Liver (tissue), 9 donors: Measurements from ENCODE around the gene DCC. TPM values are rescaled to one million over a fixed set of nuclear protein-coding genes. Genes with fewer than 3 reads are reported as not detected.

Experiments used
- DNase-seq: peaks from one replicate; pipeline ENCODE4 v3.0.0-alpha.2; 2017; ENCODE audit warnings: low spot score
- H3K27ac ChIP-seq, 2 donors: one replicate each; pipeline ENCODE4 v1.7.0; 2013; ENCODE audit warnings: inconsistent platforms in 2 of 2, low read length in 2 of 2, control low read depth in 1 of 2, low read depth in 1 of 2, mild to moderate bottlenecking in 1 of 2
- H3K27me3 ChIP-seq, 4 donors: one replicate each; pipeline versions ENCODE4 v1.6.1 to v1.7.0; 2013; ENCODE audit warnings: low read length in 3 of 4, inconsistent platforms in 1 of 4, mild to moderate bottlenecking in 1 of 4, moderate library complexity in 1 of 4; ENCODE audit not compliant: control insufficient read depth in 4 of 4, insufficient read depth in 4 of 4
- H3K36me3 ChIP-seq, 4 donors: one replicate each; pipeline versions ENCODE4 v1.6.1 to v1.7.0; 2013; ENCODE audit warnings: low read length in 3 of 4, mild to moderate bottlenecking in 3 of 4, low read depth in 1 of 4, moderate library complexity in 1 of 4; ENCODE audit not compliant: control insufficient read depth in 4 of 4, insufficient read depth in 3 of 4
- H3K4me1 ChIP-seq, 4 donors: one replicate each; pipeline versions ENCODE4 v1.6.1 to v1.7.0; 2013; ENCODE audit warnings: low read length in 3 of 4, mild to moderate bottlenecking in 3 of 4, moderate library complexity in 1 of 4; ENCODE audit not compliant: control insufficient read depth in 4 of 4, insufficient read depth in 4 of 4
- H3K4me3 ChIP-seq, 3 donors: one replicate each; pipeline versions ENCODE4 v1.6.1 to v1.7.0; 2013; ENCODE audit warnings: low read length in 3 of 3, control low read depth in 1 of 3, low read depth in 1 of 3, mild to moderate bottlenecking in 1 of 3
- H3K9ac ChIP-seq, 2 donors: one replicate each; pipeline ENCODE4 v1.7.0; 2013; ENCODE audit warnings: low read length in 2 of 2, mild to moderate bottlenecking in 2 of 2, moderate library complexity in 2 of 2, control low read depth in 1 of 2, low read depth in 1 of 2
- H3K9me3 ChIP-seq, 4 donors: one replicate each; pipeline versions ENCODE4 v1.6.1 to v1.7.0; 2013; ENCODE audit warnings: low read length in 3 of 4; ENCODE audit not compliant: control insufficient read depth in 4 of 4
- ATF3 ChIP-seq: IDR thresholded peaks from 2 replicates; pipeline ENCODE4 v1.6.1; 2016; ENCODE audit warnings: antibody characterized with exemption
- CTCF ChIP-seq: fragments of 150-350 bp; IDR thresholded peaks from 2 replicates; pipeline ENCODE4 v1.5.1; 2017; ENCODE audit warnings: improper control_type of control experiment, low read depth, low read length; ENCODE audit not compliant: missing input control
- EGR1 ChIP-seq, 2 donors: IDR thresholded peaks; 2 replicates each; pipeline ENCODE4 v1.6.1; 2016 to 2018; ENCODE audit warnings: antibody characterized with exemption in 2 of 2, low read depth in 2 of 2
- FOXA2 ChIP-seq: IDR thresholded peaks from 2 replicates; pipeline ENCODE4 v1.6.1; 2016; ENCODE audit warnings: antibody characterized with exemption
- GABPA ChIP-seq, 2 donors: IDR thresholded peaks in 1 of 2; conservative IDR thresholded peaks in 1 of 2; 2 replicates each; pipeline ENCODE4 v1.6.1; 2016; ENCODE audit warnings: antibody characterized with exemption in 2 of 2, mild to moderate bottlenecking in 1 of 2, moderate library complexity in 1 of 2
- HNF4A ChIP-seq, 2 donors: conservative IDR thresholded peaks; 2 replicates each; pipeline ENCODE4 v1.6.1; 2016; ENCODE audit warnings: antibody characterized with exemption in 2 of 2, mild to moderate bottlenecking in 2 of 2
- HNF4G ChIP-seq: IDR thresholded peaks from 2 replicates; pipeline ENCODE4 v1.6.1; 2016; ENCODE audit warnings: antibody characterized with exemption
- NR2F2 ChIP-seq: IDR thresholded peaks from 2 replicates; pipeline ENCODE4 v1.6.1; 2016; ENCODE audit warnings: antibody characterized with exemption
- REST ChIP-seq: IDR thresholded peaks from 2 replicates; pipeline ENCODE4 v1.6.1; 2016; ENCODE audit warnings: antibody characterized with exemption, mild to moderate bottlenecking
- RXRA ChIP-seq, 2 donors: IDR thresholded peaks; 2 replicates each; pipeline ENCODE4 v1.6.1; 2017 to 2018; ENCODE audit warnings: antibody characterized with exemption in 2 of 2, mild to moderate bottlenecking in 1 of 2
- SP1 ChIP-seq: IDR thresholded peaks from 2 replicates; pipeline ENCODE4 v1.6.1; 2018; ENCODE audit warnings: antibody characterized with exemption, mild to moderate bottlenecking
- ZBTB33 ChIP-seq: IDR thresholded peaks from 2 replicates; pipeline ENCODE4 v1.6.1; 2016; ENCODE audit warnings: antibody characterized with exemption
- WGBS: extraction: QIAGEN DNeasy Blood & Tissue Kit; methylation state at CpG from one replicate; pipeline ENCODE4 v1.1.7; 2013; 5-methylcytosine and 5-hydroxymethylcytosine counted together
- polyA plus RNA-seq, 2 donors: library from polyadenylated mRNA; stranded (reverse) in 1 of 2; unstranded in 1 of 2; fragments of 200-250 nt in 1 of 2; fragments of >200 nt in 1 of 2; fragmentation: Nextera tagmentation in 1 of 2; extraction: Ambion mirVana in 1 of 2; gene quantifications; one replicate each; pipeline versions ENCODE4 v1.2.1 to v1.2.3, GENCODE V29; 2013 to 2015
- total RNA-seq, 2 donors: library from RNA; depleted of rRNA; stranded (reverse); fragments of >200 nt; gene quantifications; one replicate each; pipeline ENCODE4 v1.2.3, GENCODE V29; 2014
- donor health status: healthy.
- donor health status: healthy.
- donor health status: healthy.
- donor health status: healthy.
- donor health status: healthy.

DCC gene
- total and polyA plus RNA-seq, 4 donors = under 0.01 to 0.03 TPM; not detected in 2

GRCh38 chr18:52572036-52573000 is 232.3 kb downstream of the DCC start:
- DNase-seq = no peak
- no peak for TF ChIP-seq RXRA (IDR thresholded peaks at IDR 0.05)
- no peak for TF ChIP-seq REST
- no peak for TF ChIP-seq HNF4A (conservative IDR thresholded peaks at IDR 0.05)
- TF ChIP-seq CTCF = no peak
- no peak for TF ChIP-seq GABPA (IDR thresholded peaks at IDR 0.05 in 1 of 2, conservative IDR thresholded peaks at IDR 0.05 in 1 of 2)
- no peak for TF ChIP-seq FOXA2
- no peak for TF ChIP-seq NR2F2
- no peak for TF ChIP-seq EGR1 (IDR thresholded peaks at IDR 0.05; ENCODE audit: low read depth in 2 of 2)
- TF ChIP-seq ATF3 = no peak
- no peak for TF ChIP-seq SP1
- no peak for TF ChIP-seq ZBTB33
- no peak for TF ChIP-seq HNF4G
- Histone ChIP-seq H3K36me3 (no peaks in the 10 kb centered on the region), H3K4me1 (no peaks in the 10 kb centered on the region), H3K27me3 (no peaks in the 10 kb centered on the region), H3K9ac (no peak overlapping the region), H3K27ac (no peak overlapping the region), H3K4me3 (no peak overlapping the region), H3K9me3 (no peaks in the 10 kb centered on the region)
- WGBS = 59% methylated on average over 13 of the region's 13 CpGs

DNA sequence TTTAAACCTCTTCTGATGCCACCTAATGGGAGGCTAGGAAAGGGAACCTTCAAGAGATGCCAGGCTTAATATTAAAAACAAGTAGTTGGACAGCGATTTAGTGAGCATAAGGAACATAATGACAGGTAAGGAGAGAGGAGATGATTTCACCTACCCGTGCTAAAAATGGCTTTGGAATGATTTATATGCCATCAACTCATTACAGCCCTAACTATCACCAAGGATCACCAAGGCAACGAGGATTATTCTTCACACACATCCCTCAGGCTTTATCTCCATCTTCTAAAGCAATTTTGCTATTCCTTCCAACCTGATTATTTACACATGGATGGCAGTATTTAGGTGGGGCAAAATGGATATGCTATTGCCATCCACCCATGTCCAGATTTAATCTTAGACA is 237.8 kb downstream of the DCC start:
- no peak for DNase-seq
- Histone ChIP-seq H3K9me3 (no peaks in the 10 kb centered on the region), H3K27me3 (peaks cover 0 to 4% (median 0%) of the 10 kb centered on the region in 4 donors), H3K36me3 (no peaks in the 10 kb centered on the region), H3K27ac (no peak overlapping the region), H3K4me3 (no peak overlapping the region), H3K9ac (no peak overlapping the region), H3K4me1 (no peaks in the 10 kb centered on the region)
- no peak for TF ChIP-seq CTCF
- TF ChIP-seq RXRA (IDR thresholded peaks at IDR 0.05) = no peak
- no peak for TF ChIP-seq SP1
- TF ChIP-seq NR2F2 = no peak
- 49% methylated on average over 3 of the region's 3 CpGs for WGBS
